A549 (cell line): ENCODE measurements around the gene TEX101. TPM values are rescaled to one million over a fixed set of nuclear protein-coding genes. Genes with fewer than 3 reads are reported as not detected.

ENCODE experiments used
- ATAC-seq, 2 experiments: fragments of 200-7000 bp in 1 of 2; fragments of >200 bp in 1 of 2; cut with Nextera tagmentation in 1 of 2; cut with Tn5 transposase in 1 of 2; 3 replicates each; pipeline versions ENCODE4 v1.8.0 to v1.9.1; 2018 to 2020; ENCODE audit warnings: mild to moderate bottlenecking in 1 of 2, moderate library complexity in 1 of 2
- CTCF ChIA-PET: fragments of 300-600 bp; sonication (Branson Sonifier 250); formaldehyde crosslinking; extraction: SDS; loops from one replicate; lab custom pipeline; 2021; ENCODE audit warnings: antibody characterized with exemption, inconsistent platforms; lab: Yijun Ruan, JAX
- POLR2A ChIA-PET: fragments of 350-600 bp; formaldehyde crosslinking; extraction: SDS; loops from one replicate; lab custom pipeline; 2021; ENCODE audit warnings: antibody characterized with exemption, inconsistent platforms; lab: Yijun Ruan, JAX
- DNase-seq, 2 experiments: peaks; one replicate each; pipeline versions ENCODE4 v3.0.0 to v3.0.0-alpha.2; 2011 to 2016; ENCODE audit warnings: low read depth in 1 of 2, low spot score in 1 of 2
- FAIRE-seq: peaks from 2 replicates; lab custom pipeline; 2011; peaks lifted over from hg19 to GRCh38; lab: Jason Lieb, UNC
- H3K27ac ChIP-seq, 2 experiments: fragments of >200 bp; sonication (Bioruptor Twin); formaldehyde crosslinking; 3 replicates each; pipeline ENCODE4 v1.5.1; 2016 to 2017
- H3K4me1 ChIP-seq: fragments of >200 bp; sonication (Bioruptor Twin); formaldehyde crosslinking; 3 replicates; pipeline ENCODE4 v1.6.1; 2016
- H3K4me2 ChIP-seq: fragments of >200 bp; sonication (Bioruptor Twin); formaldehyde crosslinking; 3 replicates; pipeline ENCODE4 v1.6.1; 2016
- H3K4me3 ChIP-seq: fragments of >200 bp; sonication (Bioruptor Twin); formaldehyde crosslinking; 3 replicates; pipeline ENCODE4 v1.5.1; 2016
- H3K9me3 ChIP-seq: fragments of >200 bp; sonication (Bioruptor Twin); formaldehyde crosslinking; 3 replicates; pipeline ENCODE4 v1.6.1; 2016
- EHF ChIP-seq: fragments of 250-450 bp; sonication (Bioruptor Pico); IDR thresholded peaks from 2 replicates; pipeline ENCODE4 v1.5.0; 2020; ENCODE audit warnings: mild to moderate bottlenecking
- ELK1 ChIP-seq: fragments of 150-350 bp; IDR thresholded peaks from 2 replicates; pipeline ENCODE4 v1.6.1; 2014; ENCODE audit warnings: low read depth, mild to moderate bottlenecking, low read length
- ESRRA ChIP-seq: fragments of 150-350 bp; IDR thresholded peaks from 2 replicates; pipeline ENCODE4 v1.6.1; 2014; ENCODE audit warnings: mild to moderate bottlenecking, low read length, borderline replicate concordance
- FOSB ChIP-seq: fragments of 250-450 bp; sonication (Bioruptor Pico); IDR thresholded peaks from 2 replicates; pipeline ENCODE4 v1.5.0; 2020; ENCODE audit warnings: mild to moderate bottlenecking, moderate library complexity
- GATA3 ChIP-seq: IDR thresholded peaks from 2 replicates; pipeline ENCODE4 v1.6.1; 2012; ENCODE audit warnings: borderline replicate concordance
- HDAC2 ChIP-seq: fragments of 200-600 bp; sonication (generic); IDR thresholded peaks from 2 replicates; pipeline ENCODE4 v1.6.1; 2016
- HES2 ChIP-seq: fragments of >200 bp; sonication (Bioruptor Twin); formaldehyde crosslinking; IDR thresholded peaks from 2 replicates; pipeline ENCODE4 v1.6.1; 2016
- HEYL ChIP-seq: fragments of 250-450 bp; sonication (Bioruptor Pico); IDR thresholded peaks from 2 replicates; pipeline ENCODE4 v1.8.0; 2021; ENCODE audit warnings: mild to moderate bottlenecking, moderate library complexity
- HOXA7 ChIP-seq: fragments of 250-450 bp; sonication (Bioruptor Pico); IDR thresholded peaks from 2 replicates; pipeline ENCODE4 v1.5.0; 2020; ENCODE audit warnings: mild to moderate bottlenecking, moderate library complexity
- HOXB5 ChIP-seq: fragments of 250-450 bp; sonication (Bioruptor Pico); IDR thresholded peaks from 2 replicates; pipeline ENCODE4 v1.5.0; 2020; ENCODE audit warnings: mild to moderate bottlenecking, moderate library complexity
- JUNB ChIP-seq: fragments of >200 bp; sonication (Bioruptor Twin); formaldehyde crosslinking; IDR thresholded peaks from 2 replicates; pipeline ENCODE4 v1.6.1; 2016
- MAFK ChIP-seq: fragments of 450-650 bp; IDR thresholded peaks from 2 replicates; pipeline ENCODE4 v1.6.1; 2014; ENCODE audit not compliant: partially characterized antibody
- MAX ChIP-seq: IDR thresholded peaks from 2 replicates; pipeline ENCODE4 v1.6.1; 2012
- MAZ ChIP-seq: fragments of 150-350 bp; IDR thresholded peaks from 2 replicates; pipeline ENCODE4 v1.6.1; 2014; ENCODE audit warnings: antibody characterized with exemption, low read depth, low read length, borderline replicate concordance
- MYC ChIP-seq: IDR thresholded peaks from 2 replicates; pipeline ENCODE4 v1.6.1; 2012; ENCODE audit warnings: mild to moderate bottlenecking, inconsistent platforms, low read length, improper control_type of control experiment, borderline replicate concordance
- NR3C1 ChIP-seq: fragments of >200 bp; sonication (Bioruptor Twin); formaldehyde crosslinking; IDR thresholded peaks from 3 replicates; pipeline ENCODE4 v1.6.1; 2017
- POLR2A ChIP-seq: IDR thresholded peaks from 2 replicates; pipeline ENCODE4 v1.6.1; 2012; ENCODE audit warnings: mild to moderate bottlenecking, low read length
- RCOR1 ChIP-seq: fragments of 150-350 bp; IDR thresholded peaks from 2 replicates; pipeline ENCODE4 v1.6.1; 2014; ENCODE audit warnings: antibody characterized with exemption, low read length, low read depth
- SREBF2 ChIP-seq: fragments of 450-650 bp; IDR thresholded peaks from 2 replicates; pipeline ENCODE4 v1.6.1; 2014; ENCODE audit warnings: mild to moderate bottlenecking, moderate library complexity
- ZC3H11A ChIP-seq: fragments of 450-650 bp; IDR thresholded peaks from 2 replicates; pipeline ENCODE4 v1.6.1; 2014; ENCODE audit warnings: antibody characterized with exemption, mild to moderate bottlenecking
- ZFP36 ChIP-seq: fragments of 450-650 bp; IDR thresholded peaks from 2 replicates; pipeline ENCODE4 v1.6.1; 2014; ENCODE audit warnings: borderline replicate concordance; ENCODE audit not compliant: partially characterized antibody
- ZSCAN20 ChIP-seq: fragments of 250-450 bp; sonication (Bioruptor Pico); IDR thresholded peaks from 2 replicates; pipeline ENCODE4 v1.8.0; 2022; ENCODE audit warnings: mild to moderate bottlenecking, moderate library complexity
- whole genome bisulfite sequencing: methylation state at CpG from one replicate; pipeline ENCODE4 v1.1.6; 2017; ENCODE audit errors: missing lambda C conversion rate; 5-methylcytosine and 5-hydroxymethylcytosine counted together
- polyA plus RNA-seq, 4 experiments: library from polyadenylated mRNA; depleted of rRNA in 3 of 4; stranded (reverse); fragments of >200 nt; fragmentation: RNase III in 1 of 4; extraction: RNeasy Plus Mini Kit Qiagen cat#74134 plus additional on column Dnase treatment in 1 of 4; gene quantifications; 2 replicates in 3 of 4; 3 replicates in 1 of 4; pipeline ENCODE4 v1.2.3, GENCODE V29; 2011 to 2017
- TF ChIP-seq, protein P1 (sequence below): fragments of >200 bp; sonication (Bioruptor Twin); formaldehyde crosslinking; IDR thresholded peaks from 3 replicates; pipeline ENCODE4 v1.5.1; 2016
- TF ChIP-seq, protein P2 (sequence below): fragments of 250-450 bp; sonication (Bioruptor Pico); IDR thresholded peaks from 2 replicates; pipeline ENCODE4 v1.5.0; 2020; ENCODE audit warnings: low read depth, mild to moderate bottlenecking, moderate library complexity
- TF ChIP-seq, protein P3 (sequence below): IDR thresholded peaks from 2 replicates; pipeline ENCODE4 v1.6.1; 2012; ENCODE audit warnings: low read depth, borderline replicate concordance
- TF ChIP-seq, protein P4 (sequence below): IDR thresholded peaks from 2 replicates; pipeline ENCODE4 v1.6.1; 2012

The TEX101 gene
- polyA plus RNA-seq, 2 of the 4 experiments (the other 2 are of a cell fraction), result not detected

DNA sequence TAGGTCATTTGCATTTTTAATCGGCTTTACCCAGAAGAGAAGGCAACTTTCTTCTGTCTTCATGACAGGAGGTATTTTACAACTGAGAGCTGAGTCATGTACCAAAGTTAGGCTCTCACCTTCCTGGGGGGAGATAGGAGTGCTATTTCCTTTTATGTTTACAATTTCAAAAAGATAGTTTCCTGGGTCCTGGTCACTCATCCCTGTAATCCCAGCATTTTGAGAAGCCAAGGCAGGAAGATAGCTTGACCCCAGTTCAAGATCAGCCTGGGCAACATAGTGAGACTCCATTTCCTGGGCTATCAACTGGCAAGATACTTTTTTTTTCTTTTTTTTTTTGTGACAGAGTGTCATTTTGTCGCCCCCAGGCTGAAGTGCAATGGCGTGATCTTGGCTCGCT, 43.1 kb downstream of the TEX101 start:
- no peak for DNase-seq
- ChIA-PET POLR2A (interaction anchor here (0.5 kb wide), 1 partner anchor 1409 kb away, joined by 4 read pairs; no protein-coding TSS in a partner anchor), CTCF (interaction anchor here (0.7 to 14.0 kb wide), 5 partner anchors 12 to 98 kb away, joined by 3 to 176 read pairs (median 8); no protein-coding TSS in a partner anchor)
- TF ChIP-seq, protein P1, sequence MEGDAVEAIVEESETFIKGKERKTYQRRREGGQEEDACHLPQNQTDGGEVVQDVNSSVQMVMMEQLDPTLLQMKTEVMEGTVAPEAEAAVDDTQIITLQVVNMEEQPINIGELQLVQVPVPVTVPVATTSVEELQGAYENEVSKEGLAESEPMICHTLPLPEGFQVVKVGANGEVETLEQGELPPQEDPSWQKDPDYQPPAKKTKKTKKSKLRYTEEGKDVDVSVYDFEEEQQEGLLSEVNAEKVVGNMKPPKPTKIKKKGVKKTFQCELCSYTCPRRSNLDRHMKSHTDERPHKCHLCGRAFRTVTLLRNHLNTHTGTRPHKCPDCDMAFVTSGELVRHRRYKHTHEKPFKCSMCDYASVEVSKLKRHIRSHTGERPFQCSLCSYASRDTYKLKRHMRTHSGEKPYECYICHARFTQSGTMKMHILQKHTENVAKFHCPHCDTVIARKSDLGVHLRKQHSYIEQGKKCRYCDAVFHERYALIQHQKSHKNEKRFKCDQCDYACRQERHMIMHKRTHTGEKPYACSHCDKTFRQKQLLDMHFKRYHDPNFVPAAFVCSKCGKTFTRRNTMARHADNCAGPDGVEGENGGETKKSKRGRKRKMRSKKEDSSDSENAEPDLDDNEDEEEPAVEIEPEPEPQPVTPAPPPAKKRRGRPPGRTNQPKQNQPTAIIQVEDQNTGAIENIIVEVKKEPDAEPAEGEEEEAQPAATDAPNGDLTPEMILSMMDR, result no peak
- TF ChIP-seq HOXB5 (CRISPR knock-in tag) (no peak), RCOR1 (no peak), SREBF2 (no peak), JUNB (no peak), ZC3H11A (no peak), ZFP36 (no peak), GATA3 (no peak), FOSB (CRISPR knock-in tag) (no peak), MAZ (no peak), NR3C1 (no peak), MYC (no peak), ELK1 (no peak), MAX (no peak), ZSCAN20 (CRISPR knock-in tag) (no peak), ESRRA (no peak), MAFK (no peak), POLR2A (no peak)
- TF ChIP-seq, protein P2, sequence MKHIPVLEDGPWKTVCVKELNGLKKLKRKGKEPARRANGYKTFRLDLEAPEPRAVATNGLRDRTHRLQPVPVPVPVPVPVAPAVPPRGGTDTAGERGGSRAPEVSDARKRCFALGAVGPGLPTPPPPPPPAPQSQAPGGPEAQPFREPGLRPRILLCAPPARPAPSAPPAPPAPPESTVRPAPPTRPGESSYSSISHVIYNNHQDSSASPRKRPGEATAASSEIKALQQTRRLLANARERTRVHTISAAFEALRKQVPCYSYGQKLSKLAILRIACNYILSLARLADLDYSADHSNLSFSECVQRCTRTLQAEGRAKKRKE (CRISPR knock-in tag), result no peak
- Histone ChIP-seq H3K9me3 (0 out of 3 replicates have a peak, but pooled peaks cover 1% of the 10 kb centered on the region), H3K27ac (no peak overlapping the region), H3K4me2 (no peak overlapping the region), H3K4me3 (no peak overlapping the region), H3K4me1 (no peaks in the 10 kb centered on the region)
- ATAC-seq, result no peak
- 89% methylated on average over 4 of the region's 4 CpGs for WGBS
- no peak for FAIRE-seq

DNA sequence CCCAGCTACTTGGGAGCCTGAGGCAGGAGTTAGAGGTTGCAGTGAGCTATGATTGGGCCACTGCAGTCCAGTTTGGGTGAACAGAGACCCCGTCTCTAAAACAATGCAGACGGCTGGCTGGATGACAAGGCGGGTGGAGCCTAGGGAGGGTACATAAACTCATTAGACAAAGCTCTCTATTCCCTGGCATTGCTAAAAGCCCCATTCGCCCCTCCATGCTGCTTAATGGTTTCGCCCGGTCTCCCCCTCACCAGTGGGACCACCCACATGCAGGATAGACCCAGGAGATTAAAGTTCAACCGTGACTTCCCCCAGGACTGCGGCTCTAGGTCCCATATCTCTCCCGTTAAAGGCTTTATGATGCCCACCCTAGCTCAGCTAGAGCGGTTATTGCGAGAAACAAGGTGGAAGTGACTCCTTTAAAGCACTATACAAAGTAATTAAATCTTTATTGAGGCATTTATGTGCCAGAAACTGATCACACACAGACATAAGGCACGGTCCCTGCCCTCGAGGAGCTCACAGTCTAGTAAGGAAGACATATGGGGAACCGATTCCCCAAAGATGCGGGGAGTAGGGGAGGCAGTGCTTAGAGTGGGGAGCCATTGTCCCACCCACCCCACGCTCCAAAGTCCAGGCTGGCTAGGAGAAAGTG, 45.8 kb downstream of the TEX101 start:
- FAIRE-seq (no peak), DNase-seq (no peak), ATAC-seq (no peak)
- TF ChIP-seq ZC3H11A, result no peak
- no peak for TF ChIP-seq EHF (CRISPR knock-in tag)
- TF ChIP-seq POLR2A, result no peak
- TF ChIP-seq, protein P3, sequence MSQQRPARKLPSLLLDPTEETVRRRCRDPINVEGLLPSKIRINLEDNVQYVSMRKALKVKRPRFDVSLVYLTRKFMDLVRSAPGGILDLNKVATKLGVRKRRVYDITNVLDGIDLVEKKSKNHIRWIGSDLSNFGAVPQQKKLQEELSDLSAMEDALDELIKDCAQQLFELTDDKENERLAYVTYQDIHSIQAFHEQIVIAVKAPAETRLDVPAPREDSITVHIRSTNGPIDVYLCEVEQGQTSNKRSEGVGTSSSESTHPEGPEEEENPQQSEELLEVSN, result no peak
- TF ChIP-seq HOXA7 (CRISPR knock-in tag), result no peak
- TF ChIP-seq MAZ, result no peak
- TF ChIP-seq GATA3, result no peak
- TF ChIP-seq MAFK, result no peak
- no peak for TF ChIP-seq HDAC2
- no peak for TF ChIP-seq ELK1
- TF ChIP-seq, protein P4, sequence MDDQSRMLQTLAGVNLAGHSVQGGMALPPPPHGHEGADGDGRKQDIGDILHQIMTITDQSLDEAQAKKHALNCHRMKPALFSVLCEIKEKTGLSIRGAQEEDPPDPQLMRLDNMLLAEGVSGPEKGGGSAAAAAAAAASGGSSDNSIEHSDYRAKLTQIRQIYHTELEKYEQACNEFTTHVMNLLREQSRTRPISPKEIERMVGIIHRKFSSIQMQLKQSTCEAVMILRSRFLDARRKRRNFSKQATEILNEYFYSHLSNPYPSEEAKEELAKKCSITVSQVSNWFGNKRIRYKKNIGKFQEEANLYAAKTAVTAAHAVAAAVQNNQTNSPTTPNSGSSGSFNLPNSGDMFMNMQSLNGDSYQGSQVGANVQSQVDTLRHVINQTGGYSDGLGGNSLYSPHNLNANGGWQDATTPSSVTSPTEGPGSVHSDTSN, result no peak
- no peak for TF ChIP-seq HEYL (CRISPR knock-in tag)
- TF ChIP-seq, protein P2 (CRISPR knock-in tag), result no peak
- no peak for TF ChIP-seq HES2
- Histone ChIP-seq H3K4me1 (peaks cover 5% of the 10 kb centered on the region; the same call in 2 of the 3 replicates), H3K27ac (no peak overlapping the region), H3K4me3 (no peak overlapping the region), H3K4me2 (no peak overlapping the region), H3K9me3 (no peaks in the 10 kb centered on the region)
- POLR2A ChIA-PET, result interaction anchor here (0.8 kb wide), 1 partner anchor 43 kb away, joined by 3 read pairs; no protein-coding TSS in a partner anchor
- WGBS, result 69% methylated on average over 16 of the region's 16 CpGs
- CTCF ChIA-PET, result interaction anchor here (0.7 to 14.0 kb wide), 10 partner anchors 15 to 240 kb away, joined by 3 to 176 read pairs (median 4); partner anchors contain the start of gene PHLDB3
